ENCODE results near the gene MTSS2. TPM values are rescaled to one million over a fixed set of nuclear protein-coding genes. Genes with fewer than 3 reads are reported as not detected.

Gene MTSS2
- total RNA-seq, 1 donor from 2014 or later = 57.1 TPM

GRCh38 chr16:70664325-70665112, 21.3 kb downstream of the MTSS2 start:
- TF ChIP-seq CTCF (IDR thresholded peaks at IDR 0.05; ENCODE audit: unreplicated experiment) = no peak
- no peaks in the 10 kb centered on the region for H3K4me1 Mint-ChIP-seq (ENCODE audit: low read depth)
- no peak overlapping the region for H3K4me3 Mint-ChIP-seq (ENCODE audit: low read depth)
- no peak overlapping the region for H3K27ac Mint-ChIP-seq
- H3K36me3 Mint-ChIP-seq (ENCODE audit: insufficient read depth) = peaks cover 34% of the 10 kb centered on the region
- no peaks in the 10 kb centered on the region for H3K27me3 Mint-ChIP-seq
- H3K9me3 Mint-ChIP-seq (ENCODE audit: low read depth) = peaks cover 7% of the 10 kb centered on the region
- DNase-seq (ENCODE audit: low spot score, unreplicated experiment) = no peak

DNA sequence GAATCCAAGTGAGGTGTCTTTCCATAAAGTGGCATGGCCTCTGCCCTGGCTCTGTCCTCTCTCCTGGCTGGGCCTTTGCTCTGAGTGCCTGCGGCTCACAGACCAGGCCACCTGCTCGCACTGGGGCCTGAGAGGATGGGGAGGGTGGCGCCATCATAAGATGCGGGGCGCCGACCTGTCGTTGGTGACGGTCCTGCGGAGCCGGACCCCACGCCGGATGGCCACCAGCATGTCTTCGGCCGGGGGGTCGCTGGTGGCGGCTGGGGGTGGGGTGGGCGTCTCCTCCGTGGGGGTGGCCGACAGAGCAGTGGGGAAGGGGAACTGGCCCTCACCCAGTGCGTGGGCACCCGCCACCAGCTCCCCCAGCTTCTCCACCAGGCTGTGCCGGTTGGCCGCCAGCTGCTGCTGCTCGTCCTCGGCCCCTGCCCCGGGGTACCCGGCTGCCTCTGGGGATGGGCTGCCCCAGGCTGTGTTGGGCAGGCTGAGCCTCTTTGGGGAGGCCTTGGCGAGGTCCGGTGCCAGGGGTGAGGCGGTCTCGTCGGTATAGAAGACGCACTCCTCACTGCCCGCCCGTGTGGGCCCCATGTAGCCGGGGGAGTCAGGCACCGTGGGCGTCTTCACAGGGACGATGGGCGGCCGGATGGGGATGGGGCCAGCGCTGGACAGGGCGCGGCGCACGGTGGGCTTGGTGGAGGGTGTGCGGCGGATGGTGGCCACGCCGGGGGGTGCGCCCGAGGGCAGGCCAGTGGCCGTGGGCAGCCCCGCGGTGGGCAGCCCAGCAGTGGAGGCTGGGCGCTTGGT, 22.1 kb downstream of the MTSS2 start:
- TF ChIP-seq CTCF (IDR thresholded peaks at IDR 0.05; ENCODE audit: unreplicated experiment) = no peak
- Mint-ChIP-seq H3K9me3 (ENCODE audit: low read depth) (peaks cover 1% of the 10 kb centered on the region), H3K36me3 (ENCODE audit: insufficient read depth) (peaks cover 26% of the 10 kb centered on the region), H3K4me1 (ENCODE audit: low read depth) (no peaks in the 10 kb centered on the region), H3K27me3 (no peaks in the 10 kb centered on the region), H3K4me3 (ENCODE audit: low read depth) (no peak overlapping the region), H3K27ac (no peak overlapping the region)
- no peak for DNase-seq (ENCODE audit: low spot score, unreplicated experiment)

DNA sequence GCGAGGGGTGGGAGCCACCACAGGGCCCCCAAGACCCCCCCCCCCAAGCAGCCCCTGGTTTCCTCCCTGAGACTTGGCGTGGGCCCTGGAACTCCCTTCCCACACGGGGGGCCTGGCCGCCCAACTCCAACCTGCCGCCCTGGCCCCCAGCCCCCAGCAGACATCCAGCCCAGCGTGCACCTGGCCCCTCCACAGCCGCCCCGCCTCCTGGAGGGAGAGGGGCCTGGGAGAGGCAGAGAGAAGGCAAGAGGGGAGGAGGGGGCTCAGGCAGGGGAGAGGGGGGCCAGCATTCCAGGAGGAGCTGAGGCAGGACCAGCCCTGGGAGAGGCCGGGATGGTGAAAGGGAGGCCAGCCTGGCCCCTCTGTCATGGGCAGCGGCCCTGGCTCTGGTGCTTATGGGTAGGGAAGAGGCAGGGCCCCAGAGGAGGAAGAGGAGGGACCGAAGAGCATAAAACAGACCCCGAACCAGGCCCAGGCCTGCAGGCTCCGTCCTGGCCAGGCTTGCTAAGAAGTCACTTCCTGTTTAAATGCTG, 22.8 kb downstream of the MTSS2 start:
- H3K9me3 Mint-ChIP-seq (ENCODE audit: low read depth) = no peaks in the 10 kb centered on the region
- no peak overlapping the region for H3K27ac Mint-ChIP-seq
- TF ChIP-seq CTCF (IDR thresholded peaks at IDR 0.05; ENCODE audit: unreplicated experiment) = no peak
- H3K4me3 Mint-ChIP-seq (ENCODE audit: low read depth) = no peak overlapping the region
- H3K4me1 Mint-ChIP-seq (ENCODE audit: low read depth) = no peaks in the 10 kb centered on the region
- no peaks in the 10 kb centered on the region for H3K27me3 Mint-ChIP-seq
- DNase-seq (ENCODE audit: low spot score, unreplicated experiment) = no peak
- peaks cover 20% of the 10 kb centered on the region for H3K36me3 Mint-ChIP-seq (ENCODE audit: insufficient read depth)

DNA sequence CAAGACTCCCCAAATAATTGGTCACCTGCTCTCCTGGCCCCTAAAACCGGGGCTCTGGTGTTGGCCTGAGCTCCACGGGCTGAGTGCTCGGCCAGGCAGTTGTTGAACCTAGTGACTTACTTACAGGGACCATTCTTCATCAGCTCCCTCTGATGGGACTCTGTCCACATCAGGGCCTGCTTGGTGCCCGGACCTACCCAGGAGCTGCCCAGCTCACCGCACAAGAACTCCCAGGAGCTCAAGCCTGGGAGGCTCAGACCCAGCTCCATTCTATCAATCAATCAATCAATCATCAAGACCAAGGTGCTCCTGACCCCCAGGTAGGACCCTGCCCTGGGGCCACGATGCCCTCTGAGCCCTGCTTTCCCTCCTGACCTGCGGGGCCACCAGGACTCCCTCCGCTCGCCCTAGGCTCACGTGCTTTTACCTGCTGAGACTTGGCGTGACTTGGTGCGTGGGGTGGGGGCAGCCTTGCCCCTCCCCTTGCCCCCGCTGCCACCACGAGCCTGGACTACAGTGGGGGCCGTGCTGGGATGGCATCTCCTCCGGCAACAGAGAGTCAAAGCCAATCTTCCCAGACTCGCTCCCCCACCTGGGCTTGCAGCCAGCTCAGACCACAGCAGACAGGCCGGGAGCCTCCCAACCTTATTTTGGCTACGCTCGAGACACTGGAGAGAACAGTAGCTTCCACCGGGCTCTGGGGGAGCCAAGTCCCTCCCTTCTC, 23.8 kb downstream of the MTSS2 start:
- Mint-ChIP-seq H3K9me3 (ENCODE audit: low read depth) (no peaks in the 10 kb centered on the region), H3K4me1 (ENCODE audit: low read depth) (no peaks in the 10 kb centered on the region), H3K27me3 (no peaks in the 10 kb centered on the region), H3K36me3 (ENCODE audit: insufficient read depth) (peaks cover 13% of the 10 kb centered on the region), H3K27ac (no peak overlapping the region), H3K4me3 (ENCODE audit: low read depth) (no peak overlapping the region)
- DNase-seq (ENCODE audit: low spot score, unreplicated experiment) = no peak
- no peak for TF ChIP-seq CTCF (IDR thresholded peaks at IDR 0.05; ENCODE audit: unreplicated experiment)

- no peaks in the 10 kb centered on the region for H3K27me3 Mint-ChIP-seq
- H3K27ac Mint-ChIP-seq = no peak overlapping the region
- no peak overlapping the region for H3K4me3 Mint-ChIP-seq (ENCODE audit: low read depth)
- H3K9me3 Mint-ChIP-seq (ENCODE audit: low read depth) = no peaks in the 10 kb centered on the region
- H3K36me3 Mint-ChIP-seq (ENCODE audit: insufficient read depth) = peaks cover 10% of the 10 kb centered on the region
- no peak for DNase-seq (ENCODE audit: low spot score, unreplicated experiment)
- peaks cover 2% of the 10 kb centered on the region for H3K4me1 Mint-ChIP-seq (ENCODE audit: low read depth)
- no peak for TF ChIP-seq CTCF (IDR thresholded peaks at IDR 0.05; ENCODE audit: unreplicated experiment)
Observed at GRCh38 chr16:70661534-70661917, 24.3 kb downstream of the MTSS2 start.

All from progenitor cell of endocrine pancreas (in vitro differentiated cells).